Panc1 (cell line): ENCODE results near the gene DOCK4. TPM values are rescaled to one million over a fixed set of nuclear protein-coding genes. Genes with fewer than 3 reads are reported as not detected.

ENCODE experiments used
- ATAC-seq: fragments of 200-7000 bp; cut with Tn5 transposase; 2 replicates; pipeline ENCODE4 v1.9.1; 2020; ENCODE audit warnings: mild to moderate bottlenecking, moderate library complexity
- BruUV-seq: library from RNA; stranded (reverse); fragments of 400-500 nt; replicated peaks from 2 replicates; lab custom pipeline; 2021; lab: Mats Ljungman, UMichigan
- CTCF ChIA-PET: fragments of 300-600 bp; sonication (Branson Sonifier 250); formaldehyde crosslinking; loops from one replicate; lab custom pipeline; 2022; ENCODE audit warnings: antibody characterized with exemption; lab: Charles Lee
- POLR2A ChIA-PET: fragments of 300-600 bp; sonication (Branson Sonifier 250); formaldehyde crosslinking; loops from one replicate; lab custom pipeline; 2022; ENCODE audit warnings: antibody characterized with exemption; lab: Charles Lee
- DNase-seq: peaks from one replicate; pipeline ENCODE4 v3.0.0-alpha.2; 2010; ENCODE audit warnings: low read depth, low spot score
- H3K27ac ChIP-seq: 2 replicates; pipeline ENCODE4 v1.5.1; 2011; ENCODE audit warnings: mild to moderate bottlenecking, low read length, inconsistent platforms
- H3K27me3 ChIP-seq: fragments of 200-500 bp; sonication (Bioruptor generic); 2 replicates; pipeline ENCODE4 v1.6.0; 2014; ENCODE audit warnings: low read length, inconsistent platforms; ENCODE audit not compliant: control insufficient read depth, insufficient read depth
- H3K36me3 ChIP-seq: fragments of 200-500 bp; sonication (Bioruptor generic); 2 replicates; pipeline ENCODE4 v1.5.1; 2014; ENCODE audit warnings: inconsistent platforms, mild to moderate bottlenecking, low read length, moderate library complexity; ENCODE audit not compliant: control insufficient read depth, insufficient read depth
- H3K4me1 ChIP-seq: 2 replicates; pipeline ENCODE4 v1.5.1; 2011; ENCODE audit warnings: inconsistent platforms, mild to moderate bottlenecking, low read length, moderate library complexity; ENCODE audit not compliant: control insufficient read depth, insufficient read depth
- H3K4me3 ChIP-seq, 2 experiments: 2 replicates each; pipeline ENCODE4 v1.5.1; 2011 to 2012; ENCODE audit warnings: low read depth in 2 of 2, low read length in 2 of 2, mild to moderate bottlenecking in 2 of 2, inconsistent platforms in 1 of 2, moderate library complexity in 1 of 2
- H3K9me3 ChIP-seq: fragments of 200-500 bp; sonication (Bioruptor generic); 2 replicates; pipeline ENCODE4 v1.5.1; 2014; ENCODE audit warnings: low read depth, mild to moderate bottlenecking, inconsistent platforms, low read length, moderate library complexity; ENCODE audit not compliant: control insufficient read depth, insufficient read depth
- CTCF ChIP-seq: fragments of 450-650 bp; IDR thresholded peaks from 2 replicates; pipeline ENCODE4 v1.5.1; 2017; ENCODE audit warnings: mild to moderate bottlenecking
- POLR2AphosphoS5 ChIP-seq: IDR thresholded peaks from 2 replicates; pipeline ENCODE4 v1.6.1; 2012; ENCODE audit warnings: mild to moderate bottlenecking, low read depth, low read length, moderate library complexity
- REST ChIP-seq, 2 experiments: IDR thresholded peaks; 2 replicates each; pipeline ENCODE4 v1.6.1; 2011 to 2012; ENCODE audit warnings: low read depth in 2 of 2, control low read depth in 1 of 2, low read length in 1 of 2, mild to moderate bottlenecking in 1 of 2, moderate library complexity in 1 of 2; ENCODE audit not compliant: insufficient read depth in 1 of 2
- SIN3A ChIP-seq: IDR thresholded peaks from 2 replicates; pipeline ENCODE4 v1.6.1; 2012; ENCODE audit warnings: low read depth, mild to moderate bottlenecking, low read length, moderate library complexity, borderline replicate concordance; ENCODE audit not compliant: insufficient read depth
- TCF7L2 ChIP-seq: IDR thresholded peaks from 2 replicates; pipeline ENCODE4 v1.6.1; 2011; ENCODE audit warnings: mild to moderate bottlenecking, low read depth, low read length, inconsistent platforms
- in situ Hi-C: cut with HindIII; loops from 2 replicates; pipeline ENCODE4 v1.10.0; 2016; ENCODE audit warnings: low sequenced_read_pairs, low pct_unique_long_range_greater_than_20kb
- intact Hi-C: fragments of 100-400 bp; cut with micrococcal nuclease; formaldehyde crosslinking; loops from one replicate; pipeline ENCODE4 v1.10.0; 2022; ENCODE audit not compliant: unreplicated experiment
- total RNA-seq: library from RNA; stranded (reverse); gene quantifications from one replicate; pipeline ENCODE4 v1.2.1, GENCODE V29; 2021; ENCODE audit not compliant: unreplicated experiment

The DOCK4 gene
- total RNA-seq, 1 experiment from 2014 or later: 10.8 TPM

GRCh38 chr7:111801277-111801676 is 404.9 kb downstream of the DOCK4 start:
- TF ChIP-seq REST (IDR thresholded peaks at IDR 0.05; ENCODE audit: insufficient read depth in 1 of 2, low read depth in 2 of 2, low read length in 1 of 2) (no peak), TCF7L2 (no peak), SIN3A (no peak), POLR2AphosphoS5 (no peak), CTCF (no peak)
- Histone ChIP-seq H3K4me3 (no peak overlapping the region), H3K27ac (no peak overlapping the region), H3K27me3 (no peaks in the 10 kb centered on the region), H3K9me3 (peaks cover 17% of the 10 kb centered on the region), H3K36me3 (no peaks in the 10 kb centered on the region), H3K4me1 (no peaks in the 10 kb centered on the region)
- in situ Hi-C loops: no loop called here
- POLR2A ChIA-PET: no interaction called here
- no TSS peak for BruUV-seq
- CTCF ChIA-PET: no interaction called here
- no peak for DNase-seq
- intact Hi-C loops: no loop called here
- no peak for ATAC-seq

- ChIA-PET POLR2A (interaction anchor here (0.6 kb wide), 1 partner anchor 1872 kb away, joined by 3 read pairs; no protein-coding TSS in a partner anchor), CTCF (no interaction called here)
- intact Hi-C loops: no loop called here
- DNase-seq (no peak), ATAC-seq (no peak)
- Histone ChIP-seq H3K36me3 (no peaks in the 10 kb centered on the region), H3K9me3 (peaks cover 17% of the 10 kb centered on the region), H3K4me1 (no peaks in the 10 kb centered on the region), H3K27ac (no peak overlapping the region), H3K4me3 (no peak overlapping the region), H3K27me3 (no peaks in the 10 kb centered on the region)
- TF ChIP-seq SIN3A (no peak), REST (IDR thresholded peaks at IDR 0.05; ENCODE audit: insufficient read depth in 1 of 2, low read depth in 2 of 2, low read length in 1 of 2) (no peak), CTCF (no peak), POLR2AphosphoS5 (no peak), TCF7L2 (no peak)
- no TSS peak for BruUV-seq
- in situ Hi-C loops: no loop called here
Observed at GRCh38 chr7:111796671-111797070, 409.5 kb downstream of the DOCK4 start.
